ENCODE results near the gene PEF1.
A peak's percentile ranks its signal among the peaks of the same experiment; 100 is the strongest.

PEF1 gene

GRCh38 chr1:31639543-31639942 lies 5.1 kb downstream of the PEF1 start:
- POLR2A ChIA-PET (ENCODE audit: low non-redundant PET), result no interaction called here
- peak; percentile 69 for DNase-seq (ENCODE audit: low spot score)
- TF ChIP-seq CTCF (conservative IDR thresholded peaks at IDR 0.05; ENCODE audit: low read depth), result no peak
- peak overlapping the region; percentile 96 for H3K27ac ChIP-seq
- CTCF ChIA-PET, result no interaction called here

GRCh38 chr1:31637915-31638673 lies 6.6 kb downstream of the PEF1 start:
- peak; percentile 71 for DNase-seq (ENCODE audit: low spot score)
- ChIA-PET POLR2A (ENCODE audit: low non-redundant PET) (interaction anchor here (0.6 kb wide), 1 partner anchor 151 kb away, joined by 4 read pairs; no protein-coding TSS in a partner anchor), CTCF (interaction anchor here (0.6 to 1.4 kb wide), 7 partner anchors 20 to 1040 kb away, joined by 3 to 4 read pairs (median 3); no protein-coding TSS in a partner anchor)
- TF ChIP-seq CTCF (conservative IDR thresholded peaks at IDR 0.05; ENCODE audit: low read depth), result no peak
- H3K27ac ChIP-seq, result peak overlapping the region; percentile 96

- ChIA-PET CTCF (interaction anchor here (0.6 to 0.7 kb wide), 4 partner anchors 23 to 415 kb away, joined by 3 to 4 read pairs (median 3); no protein-coding TSS in a partner anchor), POLR2A (ENCODE audit: low non-redundant PET) (interaction anchor here (0.5 kb wide), 1 partner anchor 12 kb away, joined by 3 read pairs; the partner anchor contains the start of gene PEF1)
- no peak for DNase-seq (ENCODE audit: low spot score)
- H3K27ac ChIP-seq, result peak overlapping the region; percentile 46; the same call in 1 of the 2 replicates
- no peak for TF ChIP-seq CTCF (conservative IDR thresholded peaks at IDR 0.05; ENCODE audit: low read depth)
These were observed 11.6 kb downstream of the PEF1 start for GRCh38 chr1:31633117-31633516.

GRCh38 chr1:31632649-31633048 lies 12.0 kb downstream of the PEF1 start:
- TF ChIP-seq CTCF (conservative IDR thresholded peaks at IDR 0.05; ENCODE audit: low read depth), result no peak
- CTCF ChIA-PET, result interaction anchor here (0.6 to 0.7 kb wide), 3 partner anchors 24 to 51 kb away, joined by 3 to 4 read pairs (median 3); no protein-coding TSS in a partner anchor
- no peak for DNase-seq (ENCODE audit: low spot score)
- H3K27ac ChIP-seq, result peak overlapping the region; percentile 46
- POLR2A ChIA-PET (ENCODE audit: low non-redundant PET), result interaction anchor here (0.5 kb wide), 1 partner anchor 12 kb away, joined by 3 read pairs; the partner anchor contains the start of gene PEF1

GRCh38 chr1:31628931-31629556 lies 15.6 kb downstream of the PEF1 start:
- H3K27ac ChIP-seq, result peak overlapping the region; percentile 98
- no peak for TF ChIP-seq CTCF (conservative IDR thresholded peaks at IDR 0.05; ENCODE audit: low read depth)
- ChIA-PET CTCF (interaction anchor here (0.7 kb wide), 1 partner anchor 160 kb away, joined by 4 read pairs; no protein-coding TSS in a partner anchor), POLR2A (ENCODE audit: low non-redundant PET) (interaction anchor here (0.7 to 1.4 kb wide), 2 partner anchors 15 to 327 kb away, joined by 3 to 5 read pairs; partner anchors contain the start of gene PEF1)
- no peak for DNase-seq (ENCODE audit: low spot score)

- no peak for DNase-seq (ENCODE audit: low spot score)
- H3K27ac ChIP-seq, result peak overlapping the region; percentile 98
- POLR2A ChIA-PET (ENCODE audit: low non-redundant PET), result interaction anchor here (1.4 kb wide), 1 partner anchor 16 kb away, joined by 5 read pairs; the partner anchor contains the start of gene PEF1
- CTCF ChIA-PET, result interaction anchor here (0.6 to 1.0 kb wide), 2 partner anchors 19 to 40 kb away, joined by 3 read pairs; no protein-coding TSS in a partner anchor
- no peak for TF ChIP-seq CTCF (conservative IDR thresholded peaks at IDR 0.05; ENCODE audit: low read depth)
These were observed 16.6 kb downstream of the PEF1 start for GRCh38 chr1:31627930-31628559.

Data from RWPE1 (cell line).